ENCODE data around the gene GSG1L2. TPM values are rescaled to one million over a fixed set of nuclear protein-coding genes. Genes with fewer than 3 reads are reported as not detected.

GSG1L2 gene
- total and polyA plus RNA-seq, 2 of the 13 experiments (the other 11 are each of a cell fraction or from before 2014, with no cell fraction given): not detected

GRCh38 chr17:9862949-9863348 is 41.1 kb upstream of the GSG1L2 start (continued):
- TF ChIP-seq ZNF280D (CRISPR knock-in tag; IDR thresholded peaks at IDR 0.05) (no peak), XBP1 (CRISPR knock-in tag; IDR thresholded peaks at IDR 0.05) (no peak), NR2C2 (CRISPR knock-in tag; IDR thresholded peaks at IDR 0.05; ENCODE audit: borderline replicate concordance) (no peak)

- POLR2A ChIA-PET: no interaction called here
- TF ChIP-seq CREBL2 (CRISPR knock-in tag; IDR thresholded peaks at IDR 0.05; ENCODE audit: borderline replicate concordance) (no peak), ZMAT5 (CRISPR knock-in tag; IDR thresholded peaks at IDR 0.05; ENCODE audit: borderline replicate concordance, low read depth) (no peak), MBNL3 (CRISPR knock-in tag; conservative IDR thresholded peaks at IDR 0.05) (no peak), ZNF382 (CRISPR knock-in tag; IDR thresholded peaks at IDR 0.05; ENCODE audit: borderline replicate concordance) (no peak), ZNF362 (CRISPR knock-in tag; IDR thresholded peaks at IDR 0.05; ENCODE audit: borderline replicate concordance) (no peak), ZNF335 (CRISPR knock-in tag; IDR thresholded peaks at IDR 0.05) (no peak), ZNF792 (CRISPR knock-in tag; IDR thresholded peaks at IDR 0.05) (no peak), ZNF7 (CRISPR knock-in tag; IDR thresholded peaks at IDR 0.05) (no peak), PHF20 (CRISPR knock-in tag; IDR thresholded peaks at IDR 0.05) (no peak), TRIM24 (CRISPR knock-in tag; IDR thresholded peaks at IDR 0.05) (no peak)
- DNase-seq (ENCODE audit: low spot score): no peak
- H3K27ac ChIP-seq (ENCODE audit: extremely low read length, insufficient read depth, low read length): no peak overlapping the region
- no peaks in the 10 kb centered on the region for H4K20me1 ChIP-seq (ENCODE audit: insufficient read depth, low read length)
- intact Hi-C loops (cut with micrococcal nuclease; ENCODE audit: unreplicated experiment) (no loop called here), in situ Hi-C loops (cut with HindIII; ENCODE audit: extremely low pct_ligation_motif_present, low pct_unique_long_range_greater_than_20kb) (no loop called here)
- no peak overlapping the region for H2AFZ ChIP-seq (ENCODE audit: low read length)
- no peaks in the 10 kb centered on the region for H3K36me3 ChIP-seq (replicated peaks in 1 of 2; ENCODE audit: control insufficient read depth in 1 of 2, insufficient read depth in 2 of 2, low read length in 2 of 2)
- no peaks in the 10 kb centered on the region for H3K27me3 ChIP-seq (ENCODE audit: control insufficient read depth in 1 of 2, insufficient read depth in 2 of 2, low read length in 2 of 2)
- H3K9me3 ChIP-seq (ENCODE audit: low read length): no peaks in the 10 kb centered on the region
- no peaks in the 10 kb centered on the region for H3K79me2 ChIP-seq (ENCODE audit: insufficient read depth, low read length)
- no peaks in the 10 kb centered on the region for H3K4me1 ChIP-seq (ENCODE audit: insufficient read depth, low read length)
- no peak overlapping the region for H3K9ac ChIP-seq (ENCODE audit: insufficient read depth, low read depth, low read length)
- no peak overlapping the region for H3K4me3 ChIP-seq (replicated peaks in 1 of 3; ENCODE audit: insufficient read depth in 1 of 3, low read depth in 2 of 3, low read length in 3 of 3)
- FAIRE-seq: no peak
- CTCF ChIA-PET (ENCODE audit: low intra/inter-chr PET ratio, low total read pairs): no interaction called here
- no peak for ATAC-seq
- WGBS (ENCODE audit: low lambda C conversion rate): 0% methylated on average over 1 of the region's 1 CpG
- H3K4me2 ChIP-seq (ENCODE audit: low read depth, low read length): no peak overlapping the region
- no TSS peak for BruUV-seq (replicated peaks)
These were observed 40.3 kb upstream of the GSG1L2 start for GRCh38 chr17:9862220-9862619.
